GM19239 (cell line): ENCODE measurements around the gene CAMTA1.

Source experiments
- DNase-seq: peaks from one replicate; pipeline ENCODE4 v3.0.0; 2011; ENCODE audit warnings: low spot score; ENCODE audit not compliant: insufficient read length
- FAIRE-seq: peaks from 2 replicates; lab custom pipeline; 2011; peaks lifted over from hg19 to GRCh38; lab: Jason Lieb, UNC

Gene CAMTA1

DNA sequence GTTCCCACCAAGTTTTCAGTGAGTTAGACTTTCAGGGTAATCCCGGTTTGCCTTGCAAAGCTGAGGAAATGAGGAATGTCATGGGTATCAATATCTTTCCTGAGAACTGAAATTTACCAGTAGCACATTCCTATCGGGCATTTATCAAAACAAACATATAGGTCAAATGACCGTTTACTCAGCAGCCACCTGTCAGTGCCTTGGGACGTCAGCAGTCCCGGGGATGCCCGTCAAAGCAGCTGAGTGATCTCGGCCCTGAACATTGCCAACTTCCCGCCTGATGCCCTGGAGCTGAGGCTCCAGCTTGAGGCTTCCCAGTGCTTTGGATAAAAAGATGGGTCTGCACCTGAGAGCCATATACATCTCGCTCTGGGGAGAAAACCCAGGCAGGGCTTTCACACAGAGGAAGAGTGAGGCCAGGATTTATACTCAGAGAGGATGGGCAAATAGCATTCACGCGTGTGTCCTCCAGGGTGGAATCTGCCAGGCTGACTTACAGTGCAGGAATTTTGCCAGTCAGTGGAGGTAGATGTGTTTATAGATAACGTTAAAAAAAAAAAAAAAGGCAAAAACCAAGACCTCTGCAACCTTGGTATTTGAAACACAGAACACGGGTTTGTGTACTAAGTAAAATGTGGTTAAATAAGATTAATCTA, 550.1 kb downstream of the CAMTA1 start:
- no peak for FAIRE-seq

DNA sequence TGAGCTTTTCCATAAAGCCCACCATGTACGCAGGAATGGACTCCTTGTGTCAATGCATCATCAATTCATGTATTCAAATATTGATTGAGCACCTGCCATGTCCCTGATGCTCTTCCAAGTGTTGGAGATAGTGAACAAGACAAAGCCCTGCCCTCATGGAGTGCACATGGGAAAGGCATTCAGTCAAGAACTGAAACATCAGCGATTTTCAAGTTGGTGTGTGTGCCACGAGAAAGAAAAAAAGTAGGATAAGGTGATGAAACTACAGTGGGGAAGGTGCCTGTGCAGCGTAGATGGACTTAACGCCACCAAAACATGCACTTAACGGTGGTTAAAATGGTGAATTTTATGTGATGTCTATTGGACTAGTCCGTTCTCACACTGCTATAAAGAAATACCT, 553.2 kb downstream of the CAMTA1 start:
- FAIRE-seq (no peak), DNase-seq (no peak)

More for the DNA sequence above, 550.1 kb downstream of the CAMTA1 start:
- DNase-seq, result no peak

DNA sequence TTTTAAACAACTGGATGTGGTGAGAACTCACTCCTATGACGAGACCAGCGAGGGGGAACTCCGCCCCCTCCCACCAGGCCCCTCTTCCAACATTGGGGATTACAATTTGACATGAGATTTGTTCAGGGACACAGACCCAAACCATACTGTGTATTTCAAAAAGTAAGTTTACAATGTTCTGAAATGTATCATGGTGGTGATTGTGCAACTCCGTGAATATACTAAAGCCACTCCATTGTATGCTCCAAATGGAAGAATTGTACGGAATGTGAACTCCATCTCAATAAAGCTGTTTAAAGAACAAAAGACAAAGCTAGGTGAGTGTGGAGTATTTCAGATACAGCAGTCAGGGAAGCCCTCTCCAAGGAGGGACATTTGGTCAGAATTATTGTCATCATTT, 553.8 kb downstream of the CAMTA1 start:
- FAIRE-seq (no peak), DNase-seq (no peak)

DNA sequence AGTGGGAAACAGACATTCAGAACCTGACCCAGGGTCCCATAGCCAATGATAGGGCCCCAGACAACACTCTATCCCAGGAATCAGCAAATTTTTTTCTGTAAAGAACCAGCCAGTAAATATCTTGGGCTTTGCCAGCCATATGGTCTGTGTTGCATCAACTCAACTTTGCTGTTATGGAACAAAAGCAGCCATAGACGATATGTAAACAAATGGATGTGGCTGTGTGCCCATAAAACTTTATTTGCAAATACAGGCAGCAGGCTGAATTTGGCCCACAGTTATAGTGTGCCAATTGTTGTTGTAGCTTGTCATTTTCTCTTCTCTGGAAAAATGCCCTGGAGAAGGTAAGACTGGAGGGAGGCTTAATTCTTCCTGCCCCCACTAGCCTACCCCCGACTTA, 554.7 kb downstream of the CAMTA1 start:
- FAIRE-seq (no peak), DNase-seq (no peak)

DNA sequence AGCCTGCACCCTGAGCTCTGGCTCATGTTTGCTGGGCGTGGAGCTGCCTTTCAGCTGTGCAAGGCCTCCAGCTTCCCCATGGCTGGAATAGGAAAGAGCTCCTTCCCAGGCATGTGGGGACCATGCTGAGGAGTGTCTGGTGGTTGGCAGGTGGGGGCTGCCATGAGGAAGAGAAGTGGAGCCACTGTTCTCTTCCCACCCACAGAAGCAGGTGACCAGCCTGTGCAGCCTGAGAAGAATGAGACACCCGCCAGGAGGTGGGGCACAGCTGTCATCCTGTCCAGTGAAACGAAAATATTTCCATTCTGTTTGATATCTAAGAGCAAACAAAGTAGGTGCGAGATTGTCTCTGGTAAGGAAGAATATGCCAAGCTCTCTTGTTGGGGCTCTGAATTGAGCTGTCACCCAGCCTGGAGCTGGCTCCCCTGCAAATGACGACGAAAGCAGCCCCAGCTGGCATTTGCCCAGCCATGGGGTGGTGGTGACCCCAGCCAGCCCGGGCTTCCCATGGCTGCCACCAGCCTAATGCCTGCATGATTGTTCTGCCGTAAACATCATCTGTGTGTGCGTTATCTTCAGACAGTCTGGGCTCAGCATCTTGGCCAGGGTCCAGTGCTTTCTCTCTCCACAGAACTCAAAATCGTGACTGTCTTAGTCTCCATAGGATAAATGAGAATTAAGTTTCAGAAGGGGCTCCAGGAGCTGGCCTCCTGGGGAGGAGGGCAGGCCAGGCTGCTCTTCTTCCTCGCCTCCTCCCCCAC, 556.1 kb downstream of the CAMTA1 start:
- no peak for DNase-seq
- FAIRE-seq, result no peak

DNA sequence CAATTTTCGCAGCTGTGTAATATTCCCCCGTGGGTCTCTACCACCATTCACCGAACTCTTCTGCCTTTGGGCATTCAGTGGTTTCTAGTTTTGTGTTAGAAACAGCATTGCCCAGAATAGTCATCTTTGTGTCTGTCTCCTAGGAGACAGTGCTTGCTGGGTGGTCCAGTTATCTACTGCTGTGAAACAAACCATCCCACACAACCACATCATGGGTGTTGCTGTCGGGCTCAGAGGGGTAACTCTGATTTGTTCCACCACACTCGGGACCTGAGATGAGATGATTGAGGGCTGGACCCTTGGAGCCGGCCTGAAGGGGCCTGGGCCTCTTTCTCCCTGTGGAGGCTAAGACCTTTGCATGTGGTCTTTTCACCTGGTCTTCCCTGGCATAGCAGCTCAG, 558.6 kb downstream of the CAMTA1 start:
- no peak for FAIRE-seq
- no peak for DNase-seq

DNA sequence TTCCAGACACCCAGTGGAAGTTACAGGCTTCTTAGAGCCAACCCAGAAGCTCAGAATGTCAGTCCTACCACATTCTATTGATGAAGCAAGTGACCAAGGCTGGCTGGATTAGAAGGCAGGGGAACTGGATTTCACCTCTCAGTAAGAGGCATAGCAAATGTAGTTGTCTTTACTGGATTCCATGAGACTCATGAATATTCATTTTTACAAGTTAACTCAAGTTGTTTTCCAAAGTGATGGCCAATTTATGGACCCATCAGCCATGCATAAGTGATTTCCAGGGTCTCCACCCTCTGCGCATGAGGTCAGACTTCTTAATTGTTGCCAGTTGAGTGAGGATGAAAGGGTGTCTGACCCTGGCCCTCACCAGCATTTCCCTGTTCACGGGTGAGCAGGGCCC, 559.0 kb downstream of the CAMTA1 start:
- DNase-seq (no peak), FAIRE-seq (no peak)

DNA sequence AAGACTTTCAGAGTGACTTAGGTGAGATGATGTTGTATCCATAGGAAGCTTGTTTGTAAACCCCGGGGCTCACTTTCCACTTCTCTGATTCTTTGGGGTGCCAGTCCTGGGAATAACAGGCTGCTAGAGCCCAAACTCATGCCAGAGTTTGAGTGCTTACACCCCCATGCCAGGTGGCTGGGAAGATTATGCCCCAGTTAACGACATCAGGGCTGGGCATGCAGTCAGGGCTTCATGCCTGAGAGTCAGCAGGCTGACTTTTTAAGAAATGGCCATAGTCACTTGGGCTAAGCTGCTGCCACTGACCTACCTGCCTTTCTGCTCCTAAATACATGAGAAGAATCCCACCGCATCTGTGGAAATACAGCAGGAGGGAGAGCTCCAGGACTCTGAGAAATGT, 560.3 kb downstream of the CAMTA1 start:
- DNase-seq, result no peak
- no peak for FAIRE-seq

DNA sequence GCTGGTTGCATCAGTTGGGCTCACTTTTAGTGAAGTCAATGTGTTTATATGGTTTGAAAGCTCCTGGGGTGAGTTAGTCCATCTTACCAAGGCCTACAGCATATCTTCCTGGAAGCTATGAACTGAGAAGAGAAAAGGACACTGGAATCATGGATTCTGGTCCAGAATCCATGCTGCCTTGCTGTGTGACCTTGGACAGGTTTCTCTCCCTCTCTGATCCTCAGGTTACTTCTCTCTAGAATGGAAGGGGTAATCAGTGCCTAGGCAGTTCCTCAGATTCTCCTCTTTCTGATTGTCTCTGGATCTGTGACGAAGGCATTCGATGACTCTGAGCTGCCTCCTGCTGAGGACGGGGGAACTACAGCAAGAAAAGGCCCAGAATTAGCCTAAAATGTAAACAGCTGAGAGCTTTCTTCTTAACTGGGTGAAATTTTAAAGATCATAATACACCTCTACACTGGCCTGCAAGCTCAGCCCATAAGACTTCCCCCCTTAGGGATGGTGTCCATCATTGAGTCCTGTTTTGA, 560.9 kb downstream of the CAMTA1 start:
- no peak for FAIRE-seq
- no peak for DNase-seq

DNA sequence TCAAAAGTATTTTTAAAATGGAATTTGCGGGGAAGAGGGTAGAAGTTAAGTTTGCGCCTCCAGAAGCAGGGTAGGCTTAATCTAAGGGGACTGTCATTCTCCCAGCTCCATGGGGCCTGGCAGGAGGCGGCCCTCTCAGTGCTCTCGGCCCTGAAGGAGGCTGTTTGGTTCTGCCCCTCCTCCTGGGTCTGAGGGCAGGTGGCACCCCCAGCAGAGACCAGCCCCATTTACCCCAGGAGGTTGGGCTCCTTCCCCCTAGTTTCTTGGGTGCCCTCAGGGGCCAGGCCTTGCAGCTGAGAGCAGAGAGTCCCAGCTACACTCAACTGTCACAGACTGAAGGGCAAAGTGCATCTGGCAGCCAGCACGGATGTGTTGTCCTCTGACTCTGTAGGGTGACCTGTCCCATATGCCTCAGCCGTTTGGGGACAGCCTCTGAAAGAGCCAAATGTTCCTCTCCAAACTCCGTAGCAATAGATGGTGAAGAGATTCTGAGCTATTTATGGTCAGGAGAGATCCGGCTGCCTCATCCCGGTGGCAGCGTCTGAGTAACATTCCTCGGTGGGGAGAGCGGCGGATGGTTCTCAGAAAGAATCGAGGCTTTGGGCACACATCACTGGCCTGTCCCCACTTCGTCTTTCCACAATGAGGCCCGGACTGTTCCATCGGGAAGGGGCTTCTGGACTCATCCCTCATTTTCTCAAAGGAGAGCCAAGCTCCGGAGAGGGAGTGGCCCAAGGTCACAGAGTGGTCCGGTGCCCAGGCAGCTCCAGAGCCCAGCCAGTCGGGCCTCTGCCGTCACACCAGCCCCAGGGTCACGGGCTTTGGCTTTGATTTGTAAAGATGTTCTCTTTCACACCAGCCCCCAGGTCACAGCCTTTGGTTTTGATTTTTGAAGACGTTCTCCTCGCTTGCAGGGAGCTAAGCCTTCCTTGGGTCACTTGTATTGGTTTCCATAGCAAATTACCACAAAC, 561.6 kb downstream of the CAMTA1 start:
- FAIRE-seq (no peak), DNase-seq (no peak)

DNA sequence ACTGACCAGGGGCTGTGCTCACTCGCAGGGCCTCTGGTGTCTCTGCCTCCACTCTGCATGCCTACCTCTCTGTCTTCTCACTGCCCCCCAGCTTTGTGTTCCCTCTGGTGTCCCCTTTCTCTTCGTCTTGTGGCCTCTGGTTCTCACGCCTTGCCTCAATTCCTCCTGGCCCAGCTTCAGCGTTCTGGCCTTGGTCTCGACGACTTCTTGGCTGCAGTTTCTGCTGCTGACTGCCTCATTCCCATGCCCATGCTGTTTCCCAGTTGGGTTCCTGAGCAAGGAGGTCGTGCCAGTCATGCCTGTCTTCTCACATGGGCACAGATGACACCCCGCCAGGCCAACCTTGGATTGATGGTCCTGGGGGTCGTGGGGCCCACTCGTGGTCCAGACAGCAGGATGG, 562.8 kb downstream of the CAMTA1 start:
- DNase-seq (no peak), FAIRE-seq (no peak)

DNA sequence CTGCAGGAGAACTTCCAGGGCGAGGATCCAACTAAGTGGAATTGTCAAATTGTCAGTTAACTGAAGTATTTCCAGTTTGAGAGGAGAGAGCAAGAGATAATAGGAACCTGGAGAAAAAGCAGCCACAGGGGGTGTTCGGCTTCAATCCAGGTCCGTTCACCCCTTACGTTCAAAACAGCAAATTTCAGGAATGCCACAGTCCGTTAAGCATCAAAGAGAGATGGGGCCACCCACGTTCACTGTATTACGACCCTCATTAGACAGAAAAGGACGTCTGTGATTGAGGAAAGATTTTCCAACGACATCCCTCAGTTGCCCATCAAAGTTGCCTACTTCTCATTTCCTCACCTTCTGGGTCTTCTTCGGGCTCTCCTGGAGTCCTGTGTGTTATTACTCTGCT, 563.3 kb downstream of the CAMTA1 start:
- FAIRE-seq, result no peak
- DNase-seq, result no peak

DNA sequence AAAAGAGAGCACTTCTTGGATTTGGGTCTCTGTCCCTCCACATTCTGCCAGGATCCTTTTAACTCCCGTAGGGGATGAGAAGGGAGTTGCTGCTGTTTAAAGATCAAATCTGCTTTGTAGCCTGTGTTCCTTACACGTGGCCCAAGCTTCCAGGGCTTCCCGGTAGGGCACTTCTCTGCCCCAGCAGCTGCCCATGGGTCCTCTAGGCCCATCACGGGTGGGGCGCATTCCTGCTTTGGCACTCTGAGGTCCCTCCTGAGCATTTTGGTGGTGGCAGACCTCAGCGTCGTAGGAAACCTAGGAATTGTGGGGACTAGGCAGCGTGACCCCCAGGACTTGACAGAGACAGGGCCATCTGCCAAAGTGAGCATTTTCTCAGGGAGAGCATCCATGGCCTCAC, 565.5 kb downstream of the CAMTA1 start:
- DNase-seq (no peak), FAIRE-seq (no peak)

DNA sequence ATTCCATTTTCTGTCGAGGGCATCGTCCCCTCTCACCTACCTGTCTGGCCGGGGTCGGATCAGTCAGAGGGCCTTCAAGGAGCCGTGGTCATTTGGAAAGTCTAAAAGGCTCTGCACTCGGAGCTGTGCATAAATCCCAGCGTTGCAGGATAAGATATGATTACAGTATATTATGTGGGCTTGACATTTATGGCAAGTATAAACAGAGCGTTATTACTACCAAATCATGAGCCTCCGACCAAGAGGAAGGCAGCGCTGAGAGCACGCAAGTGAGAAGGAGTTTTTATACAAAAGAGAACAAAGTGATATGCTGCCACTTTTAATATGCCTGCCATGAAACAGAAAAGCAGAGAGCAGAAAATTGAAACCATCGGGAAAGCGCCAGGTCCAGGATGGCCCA, 566.4 kb downstream of the CAMTA1 start:
- no peak for DNase-seq
- no peak for FAIRE-seq

DNA sequence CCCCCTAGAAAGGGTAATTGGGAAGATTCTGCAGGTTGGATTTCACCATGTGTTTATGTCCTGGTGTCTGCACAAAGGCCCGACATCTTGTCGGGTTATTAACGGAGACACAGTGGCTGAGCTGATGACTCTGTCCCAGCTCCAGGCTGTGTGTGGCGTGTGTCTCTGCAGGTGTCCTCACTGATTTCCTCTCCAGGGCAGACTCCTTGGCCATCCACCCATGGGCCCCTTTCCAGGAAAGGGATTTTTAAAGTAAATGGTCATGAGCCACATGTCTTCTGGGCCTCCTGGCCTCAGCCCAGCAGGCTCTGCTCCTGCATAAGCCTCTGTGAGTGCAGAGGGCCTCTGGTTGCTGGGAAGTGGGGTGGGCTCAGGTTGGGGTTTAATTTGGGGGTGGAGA, 567.1 kb downstream of the CAMTA1 start:
- no peak for DNase-seq
- no peak for FAIRE-seq

DNA sequence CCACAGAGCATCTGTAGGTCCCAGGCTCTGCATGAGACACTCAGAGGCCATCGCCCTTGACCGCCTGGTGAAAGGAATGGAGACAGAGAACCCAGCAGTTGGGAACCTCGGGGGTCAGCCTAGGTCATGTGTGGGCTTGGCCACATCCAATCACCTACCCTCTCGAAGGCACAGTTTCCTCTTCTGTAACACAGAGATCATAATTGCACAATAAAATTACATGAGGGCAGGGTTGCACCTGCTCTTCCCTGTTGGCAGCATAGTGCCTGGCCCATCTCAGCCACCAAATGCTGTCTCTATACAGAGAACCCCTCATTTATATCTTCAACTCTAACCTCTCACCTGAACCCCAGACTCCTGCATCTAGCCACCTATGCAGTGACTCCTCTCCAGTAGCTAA, 567.7 kb downstream of the CAMTA1 start:
- DNase-seq (no peak), FAIRE-seq (no peak)

DNA sequence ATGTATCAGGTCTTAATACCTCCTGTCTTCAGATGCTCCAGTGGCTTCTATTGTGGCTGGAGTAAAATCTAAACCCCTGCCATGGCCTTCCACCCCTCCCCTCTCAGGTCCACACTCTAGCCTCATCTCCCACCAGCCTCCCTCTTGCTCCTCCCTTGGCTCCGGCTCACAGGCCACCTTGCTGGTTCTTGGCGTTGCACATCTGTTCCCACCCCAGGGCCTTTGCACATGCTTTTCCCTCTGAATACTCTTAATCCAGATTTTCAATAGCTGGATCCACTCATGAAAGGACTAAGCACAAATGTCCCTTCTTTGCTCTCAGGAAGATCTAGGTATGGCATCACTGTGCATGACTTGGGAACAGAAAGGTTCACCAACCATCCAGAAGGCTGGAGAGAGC, 570.4 kb downstream of the CAMTA1 start:
- DNase-seq (no peak), FAIRE-seq (no peak)

DNA sequence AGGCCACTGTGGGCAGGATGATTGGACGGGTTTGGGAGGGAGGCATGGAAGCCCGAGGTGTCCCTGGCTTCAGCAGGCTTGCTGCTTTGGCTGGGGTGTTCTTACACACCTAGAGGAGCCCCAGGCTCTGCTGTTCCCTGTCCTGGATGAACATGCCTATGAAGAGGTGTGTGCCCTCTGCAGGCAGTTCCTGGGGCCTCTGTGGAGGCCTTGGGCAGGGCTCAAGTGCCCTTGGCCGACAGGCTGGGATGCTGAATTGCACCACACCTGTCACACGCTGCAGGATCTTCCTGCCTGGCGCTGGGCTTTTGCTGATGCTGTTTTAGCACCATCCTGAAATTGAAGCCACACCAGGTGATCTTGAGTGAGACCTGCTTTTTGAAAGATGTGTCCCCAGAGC, 570.8 kb downstream of the CAMTA1 start:
- no peak for DNase-seq
- no peak for FAIRE-seq

DNA sequence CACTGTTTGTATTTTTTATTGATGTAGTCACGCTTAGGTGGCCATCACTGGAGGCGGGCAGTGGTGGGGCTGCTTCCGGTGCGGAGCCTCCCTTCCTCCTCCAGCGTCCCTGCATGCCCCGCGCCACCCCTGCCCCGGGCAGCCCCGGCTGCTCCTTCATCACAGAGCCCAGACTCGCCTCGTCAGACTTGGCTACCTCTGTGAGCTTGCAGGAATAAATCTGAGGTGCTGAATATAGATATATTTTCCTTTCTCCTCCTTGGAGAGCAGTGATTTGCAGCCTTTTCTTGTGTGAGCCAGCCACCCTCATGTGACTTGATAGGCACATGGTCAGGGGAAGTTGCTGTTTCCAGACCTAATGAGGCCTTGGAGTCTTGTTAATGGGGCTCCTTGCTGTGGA, 573.2 kb downstream of the CAMTA1 start:
- DNase-seq, result no peak
- no peak for FAIRE-seq

DNA sequence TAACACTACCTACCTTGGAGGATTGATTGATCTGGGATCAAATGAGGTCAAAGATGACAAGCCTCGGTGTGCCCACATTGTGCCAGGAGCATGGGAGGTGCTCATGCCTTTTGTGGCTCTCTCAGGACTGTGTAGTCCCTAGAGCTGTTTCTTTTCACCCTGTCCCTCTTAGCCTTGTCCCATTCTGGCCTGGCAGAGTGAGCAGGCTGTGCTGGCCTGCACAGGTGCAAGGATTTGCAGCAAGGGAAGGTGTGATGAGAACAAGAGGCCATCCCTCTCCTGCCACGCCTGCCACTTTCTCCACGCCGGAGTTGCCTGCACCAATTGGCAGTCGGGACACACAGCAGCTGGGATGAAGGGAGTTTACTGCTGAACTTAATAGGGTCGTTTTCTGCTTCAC, 575.3 kb downstream of the CAMTA1 start:
- no peak for FAIRE-seq
- DNase-seq, result no peak

DNA sequence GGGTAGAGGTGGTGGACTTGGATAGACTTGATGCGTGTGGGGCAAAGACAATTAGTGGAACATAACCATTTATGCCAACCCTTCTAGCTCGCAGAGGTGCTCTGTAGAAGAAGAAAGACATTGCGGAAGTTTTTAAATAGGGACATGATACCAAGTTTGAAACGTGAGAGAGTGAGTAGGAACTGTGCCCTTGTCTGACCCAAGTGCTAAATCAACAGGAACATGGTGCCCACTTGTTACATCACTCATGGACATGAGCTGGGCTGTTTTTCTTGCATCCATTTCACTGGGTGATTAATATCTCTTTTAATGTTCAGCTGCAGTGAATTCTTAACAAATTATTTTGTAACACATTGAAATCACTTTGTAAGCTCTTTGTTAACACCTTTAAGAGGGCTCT, 577.7 kb downstream of the CAMTA1 start:
- DNase-seq (no peak), FAIRE-seq (no peak)
